Body of pancreas (tissue), 4 donors: ENCODE data around the gene CAMK2D. TPM values are rescaled to one million over a fixed set of nuclear protein-coding genes. Genes with fewer than 3 reads are reported as not detected.

Experiments used
- ATAC-seq: fragments of 150-250 bp; one replicate; pipeline ENCODE4 v1.9.1; 2016
- DNase-seq, 4 donors: peaks; one replicate each; pipeline ENCODE4 v3.0.0-alpha.2; 2019
- H3K27ac ChIP-seq, 4 donors: fragments of 200-600 bp; sonication (generic); 1 replicate in 3 of 4; 2 replicates in 1 of 4; pipeline versions ENCODE4 v1.5.1 to v1.6.1; 2016 to 2019; ENCODE audit warnings: mild to moderate bottlenecking in 1 of 4, mixed read lengths in 1 of 4, moderate library complexity in 1 of 4
- H3K27me3 ChIP-seq, 2 donors: fragments of 200-600 bp; sonication (generic); one replicate each; pipeline ENCODE4 v1.6.0; 2016; ENCODE audit warnings: mild to moderate bottlenecking in 1 of 2
- H3K36me3 ChIP-seq, 2 donors: fragments of 200-600 bp; sonication (generic); replicated peaks in 1 of 2; 2 replicates each; pipeline ENCODE4 v1.5.1; 2016; ENCODE audit warnings: low read depth in 2 of 2; ENCODE audit not compliant: insufficient read depth in 1 of 2
- H3K4me1 ChIP-seq: fragments of 200-600 bp; sonication (generic); one replicate; pipeline ENCODE4 v1.6.0; 2016
- H3K4me3 ChIP-seq, 2 donors: fragments of 200-600 bp; sonication (generic); 1 replicate in 1 of 2; 2 replicates in 1 of 2; pipeline ENCODE4 v1.5.1; 2016 to 2019
- H3K9me3 ChIP-seq, 3 donors: fragments of 200-600 bp; sonication (generic); 1 replicate in 2 of 3; 2 replicates in 1 of 3; pipeline ENCODE4 v1.5.1; 2016
- CTCF ChIP-seq, 7 experiments: fragments of 450-650 bp in 4 of 7; fragments of 200-600 bp in 3 of 7; sonication (generic) in 3 of 7; IDR thresholded peaks; one replicate each; pipeline ENCODE4 v1.5.1; 2016 to 2019; ENCODE audit warnings: antibody characterized with exemption in 7 of 7
- POLR2A ChIP-seq, 3 donors: fragments of 450-650 bp; IDR thresholded peaks; one replicate each; pipeline ENCODE4 v1.6.1; 2016; ENCODE audit warnings: antibody characterized with exemption in 3 of 3, mild to moderate bottlenecking in 2 of 3
- WGBS, 2 donors: methylation state at CpG; one replicate each; pipeline ENCODE4 v1.1.5; 2017; 5-methylcytosine and 5-hydroxymethylcytosine counted together
- intact Hi-C: fragments of 100-400 bp; cut with DNase I; formaldehyde crosslinking; loops from one replicate; pipeline ENCODE4 v1.15.1; 2023
- total RNA-seq, 2 donors: library from RNA; depleted of rRNA; stranded (reverse); fragments of >200 nt; gene quantifications; one replicate each; pipeline ENCODE4 v1.1.0, GENCODE V29; 2016

Gene CAMK2D
- total RNA-seq, 2 donors from 2014 or later: 25.7 to 29.3 TPM

- Histone ChIP-seq H3K4me1 (no peaks in the 10 kb centered on the region), H3K4me3 (no peak overlapping the region), H3K36me3 (no peaks in the 10 kb centered on the region), H3K27me3 (no peaks in the 10 kb centered on the region), H3K9me3 (no peaks in the 10 kb centered on the region), H3K27ac (no peak overlapping the region)
- no peak for DNase-seq
- intact Hi-C loops: no loop called here
- ATAC-seq: no peak
- 94 to 98% methylated on average over 2 of the region's 2 CpGs for WGBS, 2 donors
- TF ChIP-seq CTCF (IDR thresholded peaks at IDR 0.05) (no peak), POLR2A (IDR thresholded peaks at IDR 0.05) (no peak)
Measured at GRCh38 chr4:113522433-113522832, 239.1 kb downstream of the CAMK2D start.

GRCh38 chr4:113513382-113513781 lies 248.2 kb downstream of the CAMK2D start:
- DNase-seq (no peak), ATAC-seq (no peak)
- Histone ChIP-seq H3K4me3 (no peak overlapping the region), H3K9me3 (no peaks in the 10 kb centered on the region), H3K27ac (no peak overlapping the region), H3K4me1 (no peaks in the 10 kb centered on the region), H3K27me3 (no peaks in the 10 kb centered on the region), H3K36me3 (peaks cover 0 to 13% of the 10 kb centered on the region in 2 donors)
- 87 to 98% methylated on average over 2 of the region's 2 CpGs for WGBS, 2 donors
- intact Hi-C loops: no loop called here
- no peak for TF ChIP-seq CTCF (IDR thresholded peaks at IDR 0.05)
- no peak for TF ChIP-seq POLR2A (IDR thresholded peaks at IDR 0.05)

GRCh38 chr4:113512880-113513279 lies 248.7 kb downstream of the CAMK2D start:
- 92 to 97% methylated on average over 6 of the region's 6 CpGs for WGBS, 2 donors
- TF ChIP-seq POLR2A (IDR thresholded peaks at IDR 0.05) (no peak), CTCF (IDR thresholded peaks at IDR 0.05) (no peak)
- Histone ChIP-seq H3K4me3 (no peak overlapping the region), H3K9me3 (no peaks in the 10 kb centered on the region), H3K4me1 (no peaks in the 10 kb centered on the region), H3K36me3 (peaks cover 0 to 13% of the 10 kb centered on the region in 2 donors), H3K27me3 (no peaks in the 10 kb centered on the region), H3K27ac (no peak overlapping the region)
- DNase-seq (no peak), ATAC-seq (no peak)
- intact Hi-C loops: no loop called here

- H3K36me3 ChIP-seq: peaks cover 0 to 13% of the 10 kb centered on the region in 2 donors
- no peak overlapping the region for H3K4me3 ChIP-seq
- DNase-seq: no peak
- WGBS, 2 donors: 93 to 98% methylated on average over 2 of the region's 2 CpGs
- no peak for ATAC-seq
- intact Hi-C loops: no loop called here
- no peak overlapping the region for H3K27ac ChIP-seq
- TF ChIP-seq POLR2A (IDR thresholded peaks at IDR 0.05): no peak
- TF ChIP-seq CTCF (IDR thresholded peaks at IDR 0.05): no peak
- H3K27me3 ChIP-seq: no peaks in the 10 kb centered on the region
- no peaks in the 10 kb centered on the region for H3K9me3 ChIP-seq
- H3K4me1 ChIP-seq: no peaks in the 10 kb centered on the region
Measured at GRCh38 chr4:113511944-113512343, 249.6 kb downstream of the CAMK2D start.

- no peak for TF ChIP-seq POLR2A (IDR thresholded peaks at IDR 0.05)
- no peak for TF ChIP-seq CTCF (IDR thresholded peaks at IDR 0.05)
- no peak overlapping the region for H3K4me3 ChIP-seq
- 71 to 84% methylated on average over 1 of the region's 1 CpG for WGBS, 2 donors
- no peak overlapping the region for H3K27ac ChIP-seq
- H3K9me3 ChIP-seq: no peaks in the 10 kb centered on the region
- ATAC-seq: no peak
- no peaks in the 10 kb centered on the region for H3K27me3 ChIP-seq
- peaks cover 0 to 13% of the 10 kb centered on the region in 2 donors for H3K36me3 ChIP-seq
- intact Hi-C loops: no loop called here
- DNase-seq: no peak
- peaks cover 6% of the 10 kb centered on the region for H3K4me1 ChIP-seq
Measured at GRCh38 chr4:113509851-113510250, 251.7 kb downstream of the CAMK2D start.
